ENCODE measurements around the gene LBHD2. TPM values are rescaled to one million over a fixed set of nuclear protein-coding genes. Genes with fewer than 3 reads are reported as not detected.

The LBHD2 gene
- total RNA-seq, 1 experiment from 2014 or later: not detected

GRCh38 chr14:103099081-103099732, 15.2 kb downstream of the LBHD2 start:
- H3K27ac ChIP-seq (ENCODE audit: low read length): no peak overlapping the region
- DNase-seq (ENCODE audit: low read depth, low spot score) (no peak), ATAC-seq (no peak)
- peaks cover 10% of the 10 kb centered on the region; the same call in 1 of the 2 replicates for H3K4me1 ChIP-seq (ENCODE audit: control insufficient read depth, insufficient read depth, low read length)
- in situ Hi-C loops (cut with HindIII; ENCODE audit: low pct_unique_long_range_greater_than_20kb, low sequenced_read_pairs) (no loop called here), intact Hi-C loops (cut with micrococcal nuclease; ENCODE audit: unreplicated experiment) (no loop called here)
- H3K27me3 ChIP-seq (ENCODE audit: control insufficient read depth, insufficient read depth, low read length): no peaks in the 10 kb centered on the region
- no peak for TF ChIP-seq REST (IDR thresholded peaks at IDR 0.05; ENCODE audit: insufficient read depth in 1 of 2, low read depth in 2 of 2, low read length in 1 of 2)
- no peak for TF ChIP-seq TCF7L2 (IDR thresholded peaks at IDR 0.05; ENCODE audit: low read depth, low read length)
- no peak for TF ChIP-seq CTCF (IDR thresholded peaks at IDR 0.05)
- TF ChIP-seq POLR2AphosphoS5 (IDR thresholded peaks at IDR 0.05; ENCODE audit: low read depth, low read length): no peak
- no peak for TF ChIP-seq SIN3A (IDR thresholded peaks at IDR 0.05; ENCODE audit: borderline replicate concordance, insufficient read depth, low read depth, low read length)
- H3K4me3 ChIP-seq (ENCODE audit: low read depth in 2 of 2, low read length in 2 of 2): no peak overlapping the region
- CTCF ChIA-PET: no interaction called here
- no peaks in the 10 kb centered on the region for H3K36me3 ChIP-seq (ENCODE audit: control insufficient read depth, insufficient read depth, low read length)
- no peaks in the 10 kb centered on the region for H3K9me3 ChIP-seq (ENCODE audit: control insufficient read depth, insufficient read depth, low read depth, low read length)
- POLR2A ChIA-PET: interaction anchor here (0.8 kb wide), 1 partner anchor 21 kb away, joined by 12 read pairs; no protein-coding TSS in a partner anchor
- no TSS peak for BruUV-seq (replicated peaks)

- DNase-seq (ENCODE audit: low read depth, low spot score): no peak
- no TSS peak for BruUV-seq (replicated peaks)
- TF ChIP-seq POLR2AphosphoS5 (IDR thresholded peaks at IDR 0.05; ENCODE audit: low read depth, low read length) (no peak), SIN3A (IDR thresholded peaks at IDR 0.05; ENCODE audit: borderline replicate concordance, insufficient read depth, low read depth, low read length) (no peak), REST (IDR thresholded peaks at IDR 0.05; ENCODE audit: insufficient read depth in 1 of 2, low read depth in 2 of 2, low read length in 1 of 2) (no peak), TCF7L2 (IDR thresholded peaks at IDR 0.05; ENCODE audit: low read depth, low read length) (no peak), CTCF (IDR thresholded peaks at IDR 0.05) (no peak)
- POLR2A ChIA-PET: interaction anchor here (0.8 kb wide), 1 partner anchor 22 kb away, joined by 12 read pairs; no protein-coding TSS in a partner anchor
- Histone ChIP-seq H3K27ac (ENCODE audit: low read length) (no peak overlapping the region), H3K4me1 (ENCODE audit: control insufficient read depth, insufficient read depth, low read length) (peaks cover 10% of the 10 kb centered on the region; the same call in 1 of the 2 replicates), H3K36me3 (ENCODE audit: control insufficient read depth, insufficient read depth, low read length) (no peaks in the 10 kb centered on the region), H3K9me3 (ENCODE audit: control insufficient read depth, insufficient read depth, low read depth, low read length) (no peaks in the 10 kb centered on the region), H3K27me3 (ENCODE audit: control insufficient read depth, insufficient read depth, low read length) (no peaks in the 10 kb centered on the region), H3K4me3 (ENCODE audit: low read depth in 2 of 2, low read length in 2 of 2) (no peak overlapping the region)
- intact Hi-C loops (cut with micrococcal nuclease; ENCODE audit: unreplicated experiment): loop anchor here (10.0 kb wide), 1 partner anchor 195 kb away; no protein-coding TSS in a partner anchor
- in situ Hi-C loops (cut with HindIII; ENCODE audit: low pct_unique_long_range_greater_than_20kb, low sequenced_read_pairs): no loop called here
- CTCF ChIA-PET: no interaction called here
- no peak for ATAC-seq
Measured at GRCh38 chr14:103099733-103100280, 15.8 kb downstream of the LBHD2 start.

Data from Panc1 (cell line).